Ishikawa (cell line): ENCODE measurements around the gene HOXC9.

Experiments
- CEBPB ChIP-seq: IDR thresholded peaks from 2 replicates; pipeline ENCODE4 v1.6.1; 2012
- CREB1 ChIP-seq: IDR thresholded peaks from 2 replicates; pipeline ENCODE4 v1.6.1; 2012; ENCODE audit warnings: low read depth
- EGR1 ChIP-seq: IDR thresholded peaks from 2 replicates; pipeline ENCODE4 v1.6.1; 2012
- EP300 ChIP-seq: IDR thresholded peaks from 2 replicates; pipeline ENCODE4 v1.6.1; 2012; ENCODE audit warnings: borderline replicate concordance
- NFIC ChIP-seq: IDR thresholded peaks from 2 replicates; pipeline ENCODE4 v1.6.1; 2012
- RAD21 ChIP-seq: IDR thresholded peaks from 2 replicates; pipeline ENCODE4 v1.6.1; 2012; ENCODE audit warnings: low read depth
- TAF1 ChIP-seq: IDR thresholded peaks from 2 replicates; pipeline ENCODE4 v1.6.1; 2012; ENCODE audit warnings: low read depth, mild to moderate bottlenecking
- TCF12 ChIP-seq: IDR thresholded peaks from 2 replicates; pipeline ENCODE4 v1.6.1; 2012; ENCODE audit warnings: low read depth
- TEAD4 ChIP-seq: IDR thresholded peaks from 2 replicates; pipeline ENCODE4 v1.6.1; 2012
- YY1 ChIP-seq: IDR thresholded peaks from 2 replicates; pipeline ENCODE4 v1.6.1; 2012; ENCODE audit warnings: low read depth
- ZBTB7A ChIP-seq: IDR thresholded peaks from 2 replicates; pipeline ENCODE4 v1.6.1; 2012; ENCODE audit warnings: low read depth
- TF ChIP-seq, protein P1 (sequence below): IDR thresholded peaks from 2 replicates; pipeline ENCODE4 v1.6.1; 2012; ENCODE audit warnings: low read depth, mild to moderate bottlenecking
- TF ChIP-seq, protein P2 (sequence below): IDR thresholded peaks from 2 replicates; pipeline ENCODE4 v1.6.1; 2012
- TF ChIP-seq, protein P3 (sequence below): IDR thresholded peaks from 2 replicates; pipeline ENCODE4 v1.6.1; 2012

The HOXC9 gene

DNA sequence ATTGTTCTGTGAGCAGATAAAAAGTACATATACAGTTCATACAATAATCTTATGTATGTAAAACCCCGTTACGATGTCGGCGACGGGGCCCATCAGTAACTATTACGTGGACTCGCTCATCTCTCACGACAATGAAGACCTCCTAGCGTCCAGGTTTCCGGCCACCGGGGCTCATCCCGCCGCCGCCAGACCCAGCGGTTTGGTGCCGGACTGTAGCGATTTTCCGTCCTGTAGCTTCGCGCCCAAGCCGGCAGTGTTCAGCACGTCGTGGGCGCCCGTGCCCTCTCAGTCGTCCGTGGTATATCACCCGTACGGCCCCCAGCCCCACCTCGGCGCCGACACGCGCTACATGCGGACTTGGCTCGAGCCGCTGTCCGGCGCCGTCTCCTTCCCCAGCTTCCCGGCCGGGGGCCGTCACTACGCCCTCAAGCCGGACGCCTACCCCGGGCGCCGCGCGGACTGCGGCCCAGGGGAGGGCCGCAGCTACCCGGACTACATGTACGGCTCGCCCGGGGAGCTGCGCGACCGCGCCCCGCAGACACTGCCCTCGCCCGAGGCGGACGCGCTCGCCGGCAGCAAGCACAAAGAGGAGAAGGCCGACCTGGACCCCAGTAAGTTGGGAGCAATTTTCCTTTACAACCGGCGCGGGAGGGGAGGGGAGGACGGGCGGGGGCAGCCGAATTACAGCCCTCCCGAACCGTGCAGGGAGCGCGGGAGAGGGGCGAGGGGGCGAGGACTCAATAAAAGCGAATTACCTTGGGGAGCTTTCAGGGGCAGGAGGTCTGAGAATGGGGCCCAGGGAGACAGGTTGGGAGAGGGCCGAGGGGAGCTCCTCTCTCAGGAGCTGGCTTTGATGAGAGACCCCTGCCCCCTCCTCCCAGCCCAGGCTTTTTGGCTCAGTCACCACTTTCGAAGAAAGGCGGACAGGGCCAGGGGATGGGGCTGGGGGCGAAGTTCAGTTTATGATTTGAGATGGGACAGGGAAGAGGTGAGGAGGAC is at the start of gene HOXC9:
Gene HOXC9, plus strand, starts transcription at position 46 of the 999 bp plus-strand sequence. Its CDS starts 28 bp downstream, at position 74.
- TF ChIP-seq TEAD4 (no peak), EGR1 (no peak), EP300 (no peak), CREB1 (no peak), YY1 (0 out of 2 replicates have a peak, but pooled peaks have one; percentile 15), TAF1 (peak; percentile 21; the same call in 1 of the 2 replicates), TCF12 (0 out of 2 replicates have a peak, but pooled peaks have one; percentile 8), ZBTB7A (no peak), CEBPB (no peak)
- TF ChIP-seq, protein P1, sequence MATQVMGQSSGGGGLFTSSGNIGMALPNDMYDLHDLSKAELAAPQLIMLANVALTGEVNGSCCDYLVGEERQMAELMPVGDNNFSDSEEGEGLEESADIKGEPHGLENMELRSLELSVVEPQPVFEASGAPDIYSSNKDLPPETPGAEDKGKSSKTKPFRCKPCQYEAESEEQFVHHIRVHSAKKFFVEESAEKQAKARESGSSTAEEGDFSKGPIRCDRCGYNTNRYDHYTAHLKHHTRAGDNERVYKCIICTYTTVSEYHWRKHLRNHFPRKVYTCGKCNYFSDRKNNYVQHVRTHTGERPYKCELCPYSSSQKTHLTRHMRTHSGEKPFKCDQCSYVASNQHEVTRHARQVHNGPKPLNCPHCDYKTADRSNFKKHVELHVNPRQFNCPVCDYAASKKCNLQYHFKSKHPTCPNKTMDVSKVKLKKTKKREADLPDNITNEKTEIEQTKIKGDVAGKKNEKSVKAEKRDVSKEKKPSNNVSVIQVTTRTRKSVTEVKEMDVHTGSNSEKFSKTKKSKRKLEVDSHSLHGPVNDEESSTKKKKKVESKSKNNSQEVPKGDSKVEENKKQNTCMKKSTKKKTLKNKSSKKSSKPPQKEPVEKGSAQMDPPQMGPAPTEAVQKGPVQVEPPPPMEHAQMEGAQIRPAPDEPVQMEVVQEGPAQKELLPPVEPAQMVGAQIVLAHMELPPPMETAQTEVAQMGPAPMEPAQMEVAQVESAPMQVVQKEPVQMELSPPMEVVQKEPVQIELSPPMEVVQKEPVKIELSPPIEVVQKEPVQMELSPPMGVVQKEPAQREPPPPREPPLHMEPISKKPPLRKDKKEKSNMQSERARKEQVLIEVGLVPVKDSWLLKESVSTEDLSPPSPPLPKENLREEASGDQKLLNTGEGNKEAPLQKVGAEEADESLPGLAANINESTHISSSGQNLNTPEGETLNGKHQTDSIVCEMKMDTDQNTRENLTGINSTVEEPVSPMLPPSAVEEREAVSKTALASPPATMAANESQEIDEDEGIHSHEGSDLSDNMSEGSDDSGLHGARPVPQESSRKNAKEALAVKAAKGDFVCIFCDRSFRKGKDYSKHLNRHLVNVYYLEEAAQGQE, result no peak
- TF ChIP-seq, protein P2, sequence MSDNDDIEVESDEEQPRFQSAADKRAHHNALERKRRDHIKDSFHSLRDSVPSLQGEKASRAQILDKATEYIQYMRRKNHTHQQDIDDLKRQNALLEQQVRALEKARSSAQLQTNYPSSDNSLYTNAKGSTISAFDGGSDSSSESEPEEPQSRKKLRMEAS, result peak; percentile 74

DNA sequence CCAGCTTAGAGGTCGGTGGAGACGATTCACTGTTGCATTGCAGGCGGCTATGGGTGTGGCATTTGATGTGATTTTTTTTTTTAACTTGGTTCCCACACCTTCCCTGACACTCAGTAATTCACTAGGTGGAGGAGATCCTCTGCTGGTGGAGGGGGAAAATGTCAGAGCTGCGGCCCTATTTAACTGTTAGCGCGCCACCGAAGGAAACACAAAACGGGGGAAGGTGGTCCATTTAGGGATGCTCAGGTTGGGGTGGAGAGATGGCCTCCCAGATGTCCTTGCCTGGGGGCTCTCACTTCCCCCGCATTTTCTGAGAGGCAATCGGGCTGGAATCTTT is 49.6 kb upstream of the HOXC9 start:
- TF ChIP-seq RAD21 (peak; percentile 25), TAF1 (no peak), ZBTB7A (no peak), YY1 (no peak)

DNA sequence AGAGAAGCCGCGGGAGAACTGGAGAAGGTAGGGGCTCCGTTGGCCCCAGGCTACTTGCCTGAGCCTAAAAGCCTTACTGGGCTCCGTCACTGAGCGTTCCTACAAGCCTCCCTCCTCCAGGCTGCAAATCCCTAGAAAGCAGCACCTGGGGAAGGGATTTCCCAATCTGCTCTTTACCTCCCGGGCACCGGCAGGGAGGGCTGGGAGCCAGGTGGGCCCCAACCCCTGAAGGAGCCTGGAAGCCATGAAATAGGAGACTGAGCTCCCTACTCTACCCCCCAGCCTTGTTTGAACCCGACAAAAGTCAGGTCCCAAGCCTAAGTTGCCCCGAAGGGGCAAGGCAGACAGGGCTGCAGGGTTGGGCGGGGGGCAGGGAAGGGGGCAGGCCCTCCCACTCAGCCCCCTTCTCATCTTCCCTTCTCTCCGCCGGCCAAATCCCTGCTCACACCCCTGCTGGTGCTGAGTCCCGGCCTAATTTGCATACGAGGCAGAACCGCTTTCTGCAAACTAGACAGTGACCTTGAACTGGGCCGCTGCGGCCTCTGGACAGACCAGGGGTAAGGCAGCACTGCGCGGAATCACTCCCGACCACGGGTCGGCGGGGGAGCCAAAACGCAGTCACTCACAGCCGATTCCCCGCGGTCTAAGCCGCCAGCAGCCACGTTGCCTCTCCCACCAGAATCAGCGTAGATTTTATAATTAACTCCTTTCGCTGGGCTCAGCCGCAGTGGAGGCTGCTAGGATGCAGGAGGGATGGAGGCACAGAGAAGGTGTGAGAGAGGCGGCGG is 49.0 kb upstream of the HOXC9 start:
- TF ChIP-seq, protein P2, result no peak
- TF ChIP-seq TEAD4 (no peak), YY1 (no peak), EP300 (no peak), TAF1 (no peak)
- TF ChIP-seq, protein P1, result no peak

DNA sequence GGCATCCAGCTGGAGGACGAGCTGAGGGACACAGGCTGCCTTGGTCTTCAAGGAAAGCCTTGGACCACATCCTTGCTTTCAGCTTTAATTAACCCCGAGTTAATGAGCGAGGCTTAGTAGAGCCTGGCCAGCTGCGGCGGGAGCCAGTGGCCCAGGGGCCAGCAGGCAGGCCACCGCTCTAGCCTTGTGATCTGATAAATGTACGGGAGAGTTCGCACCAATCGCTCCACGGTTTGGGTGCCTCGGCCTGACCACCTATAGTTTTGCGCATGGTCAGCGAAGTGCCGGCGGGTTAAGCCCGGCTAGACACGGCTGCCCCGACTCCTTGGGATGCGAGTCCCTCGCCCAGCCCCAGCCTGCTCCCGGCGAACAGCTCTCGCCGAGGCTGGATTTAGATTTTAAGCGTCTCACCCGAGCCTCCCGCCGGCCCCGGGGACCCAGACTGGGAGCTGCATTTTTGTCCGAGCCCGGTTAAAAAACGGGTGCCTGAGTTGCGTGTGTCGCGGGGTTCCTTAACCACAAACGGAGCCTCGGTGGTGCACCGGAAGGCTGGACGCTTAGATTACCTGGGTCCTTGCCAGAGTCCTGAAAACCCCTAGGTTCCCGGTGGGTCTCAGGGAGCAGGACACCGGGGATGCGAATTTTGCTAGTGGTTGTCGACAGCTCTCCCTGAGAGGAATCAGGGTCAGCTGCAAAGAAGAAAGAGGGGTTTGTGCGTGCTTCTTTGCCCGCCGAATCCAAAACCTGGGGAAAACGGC is 48.2 kb upstream of the HOXC9 start:
- TF ChIP-seq TCF12, result no peak
- no peak for TF ChIP-seq EP300
- TF ChIP-seq, protein P2, result no peak
- TF ChIP-seq, protein P3, sequence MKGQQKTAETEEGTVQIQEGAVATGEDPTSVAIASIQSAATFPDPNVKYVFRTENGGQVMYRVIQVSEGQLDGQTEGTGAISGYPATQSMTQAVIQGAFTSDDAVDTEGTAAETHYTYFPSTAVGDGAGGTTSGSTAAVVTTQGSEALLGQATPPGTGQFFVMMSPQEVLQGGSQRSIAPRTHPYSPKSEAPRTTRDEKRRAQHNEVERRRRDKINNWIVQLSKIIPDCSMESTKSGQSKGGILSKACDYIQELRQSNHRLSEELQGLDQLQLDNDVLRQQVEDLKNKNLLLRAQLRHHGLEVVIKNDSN, result no peak
- no peak for TF ChIP-seq YY1
- TF ChIP-seq TAF1, result no peak
- no peak for TF ChIP-seq TEAD4

DNA sequence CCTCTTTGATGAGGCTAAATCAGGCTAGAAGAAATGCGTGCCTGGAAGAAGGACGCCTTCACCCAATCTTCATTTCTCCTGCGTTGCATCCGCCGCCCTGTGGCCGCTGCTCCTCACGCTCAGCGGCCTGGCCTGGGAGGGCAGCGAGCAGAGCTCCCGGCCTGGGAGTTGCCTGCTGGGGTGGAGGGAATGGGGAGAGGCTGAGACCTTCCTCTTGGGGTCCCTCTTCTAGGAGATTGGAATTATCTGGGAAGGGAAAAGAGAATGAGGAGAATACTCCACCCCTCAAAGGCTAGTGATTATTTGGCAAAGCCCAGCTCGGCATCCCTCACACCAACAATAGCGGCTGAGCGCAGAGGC is 47.6 kb upstream of the HOXC9 start:
- TF ChIP-seq NFIC (no peak), YY1 (no peak), EGR1 (no peak), ZBTB7A (no peak), RAD21 (no peak), EP300 (no peak), TEAD4 (no peak)
- TF ChIP-seq, protein P1, result no peak
- TF ChIP-seq, protein P3, result no peak
- TF ChIP-seq, protein P2, result no peak
